K562 (cell line): ENCODE data around the gene KRTAP16-1. TPM values are rescaled to one million over a fixed set of nuclear protein-coding genes. Genes with fewer than 3 reads are reported as not detected.

ENCODE experiments used
- ATAC-seq: fragments of 200-7000 bp; cut with Tn5 transposase; 3 replicates; pipeline ENCODE4 v1.9.1; 2020; ENCODE audit warnings: moderate library complexity
- BruUV-seq: library from RNA; stranded (reverse); fragments of 400-500 nt; replicated peaks from 2 replicates; lab custom pipeline; 2021; lab: Mats Ljungman, UMichigan
- CTCF ChIA-PET: fragments of 300-600 bp; formaldehyde crosslinking; extraction: SDS; loops from one replicate; lab custom pipeline; 2021; ENCODE audit warnings: low intra/inter-chr PET ratio; lab: Yijun Ruan, JAX
- POLR2A ChIA-PET: fragments of 300-600, 350-650 bp; sonication (Branson Sonifier 250); formaldehyde crosslinking; extraction: SDS; loops from one replicate; lab custom pipeline; 2021; ENCODE audit warnings: antibody characterized with exemption, inconsistent platforms; lab: Yijun Ruan, JAX
- DNase-seq, 4 experiments: peaks; one replicate each; pipeline versions ENCODE4 v3.0.0 to v3.0.0-alpha.2; 2011 to 2018; ENCODE audit warnings: low spot score in 3 of 4, mixed read lengths in 3 of 4; ENCODE audit errors: extremely low read depth in 1 of 4
- FAIRE-seq: peaks from 2 replicates; lab custom pipeline; 2011; peaks lifted over from hg19 to GRCh38; lab: Jason Lieb, UNC
- H2AFZ ChIP-seq: 2 replicates; pipeline ENCODE4 v1.6.0; 2011; ENCODE audit warnings: low read depth, low read length, control low read depth, inconsistent platforms
- H3K27ac ChIP-seq: fragments of 200-600 bp; 3 replicates; pipeline ENCODE4 v1.8.0; 2011; ENCODE audit warnings: low read depth, mild to moderate bottlenecking, control low read depth, inconsistent platforms, low read length, moderate library complexity, mixed read lengths; ENCODE audit errors: extremely low read depth
- H3K27me3 ChIP-seq, 2 experiments: fragments of 300-600 bp in 1 of 2; 2 replicates in 1 of 2; 3 replicates in 1 of 2; pipeline versions ENCODE4 v1.6.0 to v1.8.0; 2011; ENCODE audit warnings: inconsistent platforms in 2 of 2, low read length in 2 of 2, mild to moderate bottlenecking in 1 of 2, mixed read lengths in 1 of 2, moderate library complexity in 1 of 2; ENCODE audit not compliant: control insufficient read depth in 2 of 2, insufficient read depth in 2 of 2
- H3K36me3 ChIP-seq: fragments of 300-600 bp; 3 replicates; pipeline ENCODE4 v1.8.0; 2011; ENCODE audit warnings: mild to moderate bottlenecking, low read length, inconsistent platforms; ENCODE audit not compliant: control insufficient read depth, insufficient read depth
- H3K4me1 ChIP-seq, 2 experiments: fragments of 200-600 bp in 1 of 2; replicated peaks in 1 of 2; 2 replicates in 1 of 2; 3 replicates in 1 of 2; pipeline versions ENCODE4 v1.5.1 to v1.8.0; 2011; ENCODE audit warnings: inconsistent platforms in 2 of 2, low read length in 2 of 2, mild to moderate bottlenecking in 1 of 2, mixed read lengths in 1 of 2, moderate library complexity in 1 of 2; ENCODE audit not compliant: control insufficient read depth in 2 of 2, insufficient read depth in 2 of 2
- H3K4me2 ChIP-seq: 2 replicates; pipeline ENCODE4 v1.6.1; 2011; ENCODE audit warnings: low read length, control low read depth, inconsistent platforms, mixed read lengths; ENCODE audit not compliant: insufficient read depth
- H3K4me3 ChIP-seq: fragments of 200-600 bp; sonication (generic), shearing (Covaris generic); 2 replicates; pipeline ENCODE4 v1.5.1; 2016; ENCODE audit warnings: control low read depth, inconsistent platforms
- H3K79me2 ChIP-seq: fragments of 200-600 bp; 3 replicates; pipeline ENCODE4 v1.8.0; 2011; ENCODE audit warnings: low read length, inconsistent platforms; ENCODE audit not compliant: control insufficient read depth, insufficient read depth
- H3K9ac ChIP-seq, 2 experiments: 2 replicates each; pipeline versions ENCODE4 v1.6.0 to v1.6.1; 2011; ENCODE audit warnings: low read depth in 2 of 2, low read length in 2 of 2, control low read depth in 1 of 2, inconsistent platforms in 1 of 2, mild to moderate bottlenecking in 1 of 2, mixed read lengths in 1 of 2; ENCODE audit not compliant: insufficient read depth in 1 of 2
- H3K9me1 ChIP-seq: one replicate; pipeline ENCODE4 v1.6.0; 2011; ENCODE audit warnings: inconsistent platforms, mild to moderate bottlenecking, low read length, moderate library complexity; ENCODE audit not compliant: control insufficient read depth, insufficient read depth
- H3K9me3 ChIP-seq: replicated peaks from 2 replicates; pipeline ENCODE4 v1.5.1; 2011; ENCODE audit warnings: low read depth, low read length, inconsistent platforms; ENCODE audit not compliant: control insufficient read depth, insufficient read depth
- H4K20me1 ChIP-seq: replicated peaks from 2 replicates; pipeline ENCODE4 v1.6.1; 2011; ENCODE audit warnings: low read length, inconsistent platforms, mixed read lengths; ENCODE audit not compliant: control insufficient read depth, insufficient read depth
- CEBPG ChIP-seq, 3 experiments: fragments of 200-800 bp in 1 of 3; sonication (Bioruptor generic) in 1 of 3; sonication (generic) in 1 of 3; formaldehyde crosslinking in 1 of 3; IDR thresholded peaks in 2 of 3; conservative IDR thresholded peaks in 1 of 3; 2 replicates each; pipeline versions ENCODE4 v1.6.1 to v1.8.0; 2016 to 2022; ENCODE audit warnings: missing compliant biosample characterization in 2 of 3, missing genetic modification characterization in 2 of 3, mild to moderate bottlenecking in 1 of 3, missing genetic modification reagents in 1 of 3
- COPS2 ChIP-seq: fragments of 450-650 bp; conservative IDR thresholded peaks from 2 replicates; pipeline ENCODE4 v1.6.1; 2016; ENCODE audit warnings: mild to moderate bottlenecking, moderate library complexity
- SMAD1 ChIP-seq: fragments of 150-350 bp; IDR thresholded peaks from 2 replicates; pipeline ENCODE4 v1.6.1; 2014; ENCODE audit warnings: low read length, low read depth; ENCODE audit not compliant: partially characterized antibody
- SREBF1 ChIP-seq: fragments of 150-350 bp; IDR thresholded peaks from 2 replicates; pipeline ENCODE4 v1.6.1; 2014; ENCODE audit warnings: antibody characterized with exemption, low read depth, low read length, borderline replicate concordance
- XRCC3 ChIP-seq: fragments of 450-650 bp; IDR thresholded peaks from 2 replicates; pipeline ENCODE4 v1.6.1; 2017; ENCODE audit warnings: mild to moderate bottlenecking, moderate library complexity
- ZKSCAN1 ChIP-seq: fragments of 150-350 bp; IDR thresholded peaks from 2 replicates; pipeline ENCODE4 v1.6.1; 2016; ENCODE audit warnings: low read depth, low read length
- ZNF318 ChIP-seq, 2 experiments: fragments of 450-650 bp; IDR thresholded peaks; 2 replicates each; pipeline ENCODE4 v1.6.1; 2016; ENCODE audit warnings: mild to moderate bottlenecking in 2 of 2, borderline replicate concordance in 1 of 2, low read depth in 1 of 2, moderate library complexity in 1 of 2
- WGBS: fragments of 100-300 bp; shearing (Covaris generic); methylation state at CpG from one replicate; pipeline ENCODE4 v1.1.6; 2016; ENCODE audit warnings: low coverage, mixed read lengths; ENCODE audit not compliant: insufficient coverage; ENCODE audit errors: missing lambda C conversion rate; 5-methylcytosine and 5-hydroxymethylcytosine counted together
- in situ Hi-C: fragments of 300-500 bp; cut with MboI; formaldehyde crosslinking; loops from 4 replicates; pipeline ENCODE4 v1.15.0; 2018; ENCODE audit warnings: inconsistent platforms, mixed read lengths
- intact Hi-C: fragments of 100-400 bp; cut with micrococcal nuclease; formaldehyde crosslinking; loops from 2 replicates; pipeline ENCODE4 v1.14.2; 2022
- polyA plus RNA-seq, 8 experiments: library from polyadenylated mRNA; depleted of rRNA in 4 of 8; stranded (reverse) in 5 of 8; unstranded in 3 of 8; fragments of >200 nt; fragmentation: Nextera tagmentation in 2 of 8; fragmentation: Illumina TruSeq in 1 of 8; extraction: Ambion mirVana in 2 of 8; extraction: Trizol in 1 of 8; gene quantifications; 2 replicates each; pipeline versions ENCODE4 v1.2.1 to v1.2.3, GENCODE V29; 2011 to 2014; ENCODE audit warnings: inconsistent platforms in 1 of 8, missing spikeins in 1 of 8
- total RNA-seq, 7 experiments: library from RNA; depleted of rRNA in 6 of 7; stranded (reverse); fragments of >200 nt in 6 of 7; fragmentation: Illumina TruSeq in 2 of 7; extraction: Trizol in 2 of 7; gene quantifications; 2 replicates each; pipeline versions ENCODE4 v1.2.1 to v1.2.3, GENCODE V29; 2011 to 2021; ENCODE audit warnings: low replicate concordance in 1 of 7

The KRTAP16-1 gene
- total and polyA plus RNA-seq, 9 of the 15 experiments (the other 6 are each of a cell fraction or from before 2014, with no cell fraction given): not detected

GRCh38 chr17:41265078-41265477, 44.0 kb downstream of the KRTAP16-1 start, which contains the start of gene KRTAP9-6:
KRTAP9-6 (plus strand) TSS chr17:41265378; CDS start chr17:41265378, 0 bp downstream.
- no TSS peak for BruUV-seq
- no peak within 1 kb of the TSS for H2AFZ ChIP-seq
- no peaks in the 10 kb centered on the region for H3K4me1 ChIP-seq
- in situ Hi-C loops: no loop called here
- no peak within 1 kb of the TSS for H3K27ac ChIP-seq
- no peak for ATAC-seq
- no peaks in the 10 kb centered on the region for H3K27me3 ChIP-seq
- TF ChIP-seq ZKSCAN1 (no peak), CEBPG (CRISPR knock-in tag; IDR thresholded peaks at IDR 0.05) (no peak), CEBPG (tag; conservative IDR thresholded peaks at IDR 0.05 in 1 of 2, IDR thresholded peaks at IDR 0.05 in 1 of 2) (no peak), COPS2 (no peak)
- TF ChIP-seq, all 486 proteins: peak for 0
- DNase-seq (peak in 2 of 4 experiments; percentile 0 to 1), FAIRE-seq (no peak)
- WGBS: 0% methylated on average over 2 of the region's 2 CpGs
- no peaks in the 10 kb centered on the region for H3K79me2 ChIP-seq
- H4K20me1 ChIP-seq: no peaks in the 10 kb centered on the region
- no peak within 1 kb of the TSS for H3K4me3 ChIP-seq
- ChIA-PET CTCF (no interaction called here), POLR2A (no interaction called here)
- no peak within 1 kb of the TSS for H3K4me2 ChIP-seq
- no peak within 1 kb of the TSS for H3K9ac ChIP-seq
- intact Hi-C loops: no loop called here
- no peaks in the 10 kb centered on the region for H3K36me3 ChIP-seq
- H3K9me3 ChIP-seq: no peaks in the 10 kb centered on the region
- H3K9me1 ChIP-seq: no peaks in the 10 kb centered on the region

- no peaks in the 10 kb centered on the region for H4K20me1 ChIP-seq
- intact Hi-C loops: no loop called here
- H3K4me1 ChIP-seq: no peaks in the 10 kb centered on the region
- H3K27ac ChIP-seq: no peak overlapping the region
- 0% methylated on average over 3 of the region's 3 CpGs for WGBS
- H3K9me3 ChIP-seq: no peaks in the 10 kb centered on the region
- H3K79me2 ChIP-seq: no peaks in the 10 kb centered on the region
- ChIA-PET CTCF (no interaction called here), POLR2A (no interaction called here)
- in situ Hi-C loops: no loop called here
- no peak overlapping the region for H3K4me3 ChIP-seq
- H3K9me1 ChIP-seq: no peaks in the 10 kb centered on the region
- H3K9ac ChIP-seq: no peak overlapping the region
- H2AFZ ChIP-seq: no peak overlapping the region
- FAIRE-seq (no peak), DNase-seq (peak in 3 of 4 experiments; percentile 0), ATAC-seq (no peak)
- no peaks in the 10 kb centered on the region for H3K36me3 ChIP-seq
- no peaks in the 10 kb centered on the region for H3K27me3 ChIP-seq
- BruUV-seq: no TSS peak
- no peak overlapping the region for H3K4me2 ChIP-seq
- TF ChIP-seq ZNF318 (IDR thresholded peaks at IDR 0.05; ENCODE audit: borderline replicate concordance in 1 of 2, low read depth in 1 of 2): no peak
- TF ChIP-seq SMAD1: no peak
- TF ChIP-seq XRCC3: no peak
- TF ChIP-seq SREBF1: no peak
Observed at GRCh38 chr17:41264599-41264998, 44.5 kb downstream of the KRTAP16-1 start.
